GM18520 (cell line): ENCODE measurements around the gene WDFY4.

Source experiments
- ATAC-seq: cut with Tn5 transposase; IDR thresholded peaks from one replicate; pipeline ENCODE4 v1.9.1; 2021; ENCODE audit not compliant: unreplicated experiment

Gene WDFY4

DNA sequence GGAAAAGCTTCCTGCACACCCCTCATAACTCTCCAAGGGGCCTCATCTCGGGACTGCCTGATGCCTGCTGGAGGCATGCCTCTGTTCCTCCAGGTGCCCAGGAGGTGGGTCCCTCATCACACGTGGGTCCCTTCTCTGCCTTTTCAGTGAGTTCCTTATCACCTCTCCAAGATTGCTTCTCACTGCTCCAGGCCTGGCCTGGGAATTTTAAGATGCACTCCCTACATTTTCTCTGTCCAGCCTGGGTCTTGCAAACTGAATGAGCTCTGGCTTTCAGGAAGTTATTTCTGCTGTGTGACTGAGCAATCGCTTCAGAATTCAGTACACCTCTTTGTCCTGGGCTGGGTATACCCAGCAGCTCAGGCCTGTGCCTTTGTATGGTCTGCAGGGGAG is 211.1 kb downstream of the WDFY4 start:
- ATAC-seq: no peak

DNA sequence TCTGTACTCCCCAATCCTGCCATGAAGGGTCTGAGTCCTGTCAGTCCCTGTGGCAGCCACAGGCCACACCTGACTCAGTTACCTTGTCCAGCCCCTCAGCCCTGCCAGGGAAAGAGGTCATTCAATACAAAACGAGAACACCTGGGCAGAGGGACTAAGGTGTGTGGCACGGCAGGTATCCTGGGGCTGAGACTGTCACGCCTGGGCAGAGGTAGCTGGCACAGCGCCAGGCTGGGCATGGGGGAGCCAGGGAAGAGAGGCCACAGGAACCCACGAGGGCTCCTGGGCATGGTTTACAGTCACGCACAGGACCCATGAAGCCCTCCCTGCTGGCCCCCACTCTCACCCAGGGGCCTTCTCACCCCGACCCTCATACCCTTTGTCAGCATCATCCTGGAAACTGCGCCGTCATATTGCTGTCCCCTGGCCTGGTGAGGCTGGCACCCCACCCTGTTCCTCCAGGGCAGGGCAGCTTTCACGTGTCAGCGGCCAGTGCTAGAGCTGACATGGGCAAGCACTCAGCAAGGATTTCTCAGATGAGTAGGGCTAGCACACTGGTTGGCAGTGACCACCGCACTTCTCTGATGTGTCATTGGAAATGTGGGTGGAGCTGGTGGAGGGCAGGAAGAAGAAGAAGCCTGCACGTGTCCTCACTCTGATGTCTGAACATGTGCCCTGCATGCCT is 212.2 kb downstream of the WDFY4 start:
- no peak for ATAC-seq

- ATAC-seq: no peak
Observed at GRCh38 chr10:48897441-48897790, 212.7 kb downstream of the WDFY4 start.

- no peak for ATAC-seq
Observed at GRCh38 chr10:48898426-48898825, 213.8 kb downstream of the WDFY4 start.

DNA sequence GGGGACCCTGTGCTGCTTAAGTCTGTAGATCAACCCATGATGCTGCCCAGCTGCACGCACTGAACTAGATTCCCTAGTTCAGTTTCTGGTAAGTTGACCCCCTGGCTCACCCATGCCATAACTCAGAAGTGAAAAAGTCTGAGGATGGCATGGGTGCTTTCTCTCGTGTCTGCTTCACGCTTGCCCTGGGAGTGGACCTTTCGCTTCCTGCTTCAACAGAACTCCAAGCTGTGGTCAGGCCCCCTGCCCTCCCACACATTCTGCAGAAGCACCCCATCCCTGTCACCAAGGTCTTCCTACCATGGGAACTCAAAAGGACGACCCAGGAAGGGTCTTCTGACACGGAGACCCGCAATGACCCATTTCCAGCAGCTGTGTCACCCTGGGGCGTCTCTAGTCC is 215.1 kb downstream of the WDFY4 start:
- ATAC-seq: no peak

- no peak for ATAC-seq
Observed at GRCh38 chr10:48900371-48900801, 215.7 kb downstream of the WDFY4 start.

DNA sequence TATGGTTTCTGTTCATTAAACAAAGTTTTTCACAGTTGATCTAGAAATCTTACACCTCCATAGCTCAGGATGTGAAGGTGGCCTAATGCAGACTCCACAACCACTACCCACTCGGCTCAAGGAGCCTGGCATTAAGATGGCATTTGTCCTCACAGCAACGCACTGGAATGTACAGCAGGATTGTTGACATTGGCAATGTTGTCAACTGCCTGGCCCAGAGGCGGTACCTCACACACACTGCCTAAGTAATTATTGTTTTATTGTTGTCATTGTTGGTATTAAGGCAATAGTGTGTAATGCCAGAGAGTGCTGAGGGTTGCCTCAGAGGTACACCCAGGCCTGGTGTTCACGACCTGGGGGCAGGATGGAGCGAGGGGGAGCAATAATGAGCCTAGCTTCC is 216.6 kb downstream of the WDFY4 start:
- no peak for ATAC-seq

GRCh38 chr10:48902096-48902495 is 217.4 kb downstream of the WDFY4 start:
- ATAC-seq: no peak

GRCh38 chr10:48903151-48903550 is 218.5 kb downstream of the WDFY4 start:
- no peak for ATAC-seq

GRCh38 chr10:48904861-48905260 is 220.2 kb downstream of the WDFY4 start:
- no peak for ATAC-seq

GRCh38 chr10:48905311-48905710 is 220.6 kb downstream of the WDFY4 start:
- ATAC-seq: no peak

- ATAC-seq: no peak
Observed at GRCh38 chr10:48906841-48907240, 222.2 kb downstream of the WDFY4 start.

DNA sequence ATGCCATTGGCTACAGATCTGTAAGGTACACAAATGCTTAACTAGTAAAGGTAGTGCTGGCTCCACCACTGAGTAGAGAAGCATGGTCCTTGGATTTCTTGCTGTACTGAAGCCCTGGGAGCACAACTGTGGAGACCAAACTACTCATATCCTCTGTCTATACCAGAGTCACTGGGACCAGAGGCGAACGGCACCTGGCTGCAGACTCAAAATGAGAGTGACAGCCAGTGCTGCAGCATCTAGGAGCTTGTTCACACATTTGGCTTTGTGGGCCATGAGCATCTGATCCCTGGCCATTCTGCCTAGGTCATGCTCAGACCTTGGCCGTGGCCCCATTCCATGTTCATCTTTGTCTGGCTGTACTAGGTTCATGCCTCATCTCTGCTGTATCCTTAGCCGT is 223.1 kb downstream of the WDFY4 start:
- no peak for ATAC-seq

GRCh38 chr10:48910548-48910947 is 225.9 kb downstream of the WDFY4 start:
- ATAC-seq: no peak

DNA sequence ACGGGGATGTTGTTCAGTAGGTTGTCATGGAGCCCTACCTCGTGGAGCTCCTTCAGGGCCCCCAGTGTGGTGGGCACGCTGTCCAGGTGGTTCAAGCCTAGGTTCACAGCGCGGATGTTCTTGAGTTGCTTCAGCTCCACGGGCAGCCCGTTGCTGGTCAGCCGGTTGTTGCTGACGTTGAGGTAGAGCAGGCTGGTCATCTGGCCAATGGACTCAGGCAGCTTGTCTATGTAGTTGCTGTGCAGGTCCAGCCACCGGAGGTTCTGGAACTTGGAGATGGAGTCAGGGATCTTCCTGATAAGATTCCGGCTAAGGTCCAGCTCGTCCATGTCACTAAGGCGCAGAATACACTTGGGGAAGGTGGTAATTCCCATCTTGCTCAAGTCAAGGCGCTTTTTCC is 229.0 kb downstream of the WDFY4 start:
- no peak for ATAC-seq

DNA sequence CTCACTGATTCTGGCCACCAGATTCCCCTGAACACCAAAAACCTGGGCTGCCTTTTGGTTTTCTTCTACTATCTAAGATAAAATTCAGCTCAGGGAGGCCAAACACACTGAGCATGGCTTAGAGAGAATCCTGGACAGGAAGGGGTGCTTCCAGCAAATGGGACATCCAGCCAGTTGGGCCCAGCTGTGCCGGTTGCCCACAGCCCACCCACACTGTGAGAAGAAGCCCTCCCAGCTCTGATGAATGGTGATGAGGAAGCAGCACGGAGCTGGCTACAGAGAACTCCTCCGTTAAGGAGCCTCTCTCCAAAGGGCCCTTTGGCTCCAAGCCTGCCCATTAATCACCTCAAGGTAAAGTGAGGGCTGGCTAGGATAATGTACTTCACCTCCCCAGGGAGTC is 239.1 kb downstream of the WDFY4 start:
- ATAC-seq: no peak

DNA sequence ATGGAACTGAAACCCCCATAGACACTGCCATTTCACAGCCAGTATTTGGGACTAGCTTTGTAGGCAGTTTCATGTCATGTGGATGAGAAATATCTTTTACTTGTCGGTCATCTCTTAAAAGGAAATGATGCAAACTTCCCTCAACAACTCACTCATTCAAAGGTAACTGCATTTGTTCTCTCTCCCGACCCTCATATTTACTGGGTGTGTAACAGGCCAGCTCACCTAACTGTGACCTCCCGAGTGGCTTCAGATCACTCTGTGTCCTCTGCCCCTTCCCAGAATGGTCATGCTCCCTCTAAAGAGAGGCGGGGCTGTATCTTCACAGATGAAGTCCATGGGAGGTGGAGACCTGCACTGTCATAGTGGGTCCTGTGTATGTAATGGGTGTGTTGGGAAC is 240.3 kb downstream of the WDFY4 start:
- no peak for ATAC-seq

DNA sequence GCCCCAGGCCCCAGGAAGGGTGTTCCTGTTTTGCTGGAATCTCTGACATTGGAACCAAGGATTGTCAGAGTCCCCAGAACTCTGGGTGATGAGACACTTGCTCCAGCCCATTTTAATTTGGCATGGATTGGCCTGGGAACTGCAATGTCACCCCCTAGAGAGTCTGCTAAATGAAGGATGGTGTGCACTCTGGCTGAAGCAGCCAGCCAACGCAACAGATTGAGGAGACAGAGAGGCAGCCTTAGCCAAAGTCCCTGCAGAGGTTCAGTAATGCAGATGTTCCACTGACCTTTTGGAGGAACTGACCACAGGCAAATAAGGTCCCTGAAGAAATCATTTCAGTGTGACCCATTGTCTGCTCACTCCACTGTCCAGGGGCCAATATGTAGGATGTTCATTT is 241.6 kb downstream of the WDFY4 start:
- no peak for ATAC-seq

DNA sequence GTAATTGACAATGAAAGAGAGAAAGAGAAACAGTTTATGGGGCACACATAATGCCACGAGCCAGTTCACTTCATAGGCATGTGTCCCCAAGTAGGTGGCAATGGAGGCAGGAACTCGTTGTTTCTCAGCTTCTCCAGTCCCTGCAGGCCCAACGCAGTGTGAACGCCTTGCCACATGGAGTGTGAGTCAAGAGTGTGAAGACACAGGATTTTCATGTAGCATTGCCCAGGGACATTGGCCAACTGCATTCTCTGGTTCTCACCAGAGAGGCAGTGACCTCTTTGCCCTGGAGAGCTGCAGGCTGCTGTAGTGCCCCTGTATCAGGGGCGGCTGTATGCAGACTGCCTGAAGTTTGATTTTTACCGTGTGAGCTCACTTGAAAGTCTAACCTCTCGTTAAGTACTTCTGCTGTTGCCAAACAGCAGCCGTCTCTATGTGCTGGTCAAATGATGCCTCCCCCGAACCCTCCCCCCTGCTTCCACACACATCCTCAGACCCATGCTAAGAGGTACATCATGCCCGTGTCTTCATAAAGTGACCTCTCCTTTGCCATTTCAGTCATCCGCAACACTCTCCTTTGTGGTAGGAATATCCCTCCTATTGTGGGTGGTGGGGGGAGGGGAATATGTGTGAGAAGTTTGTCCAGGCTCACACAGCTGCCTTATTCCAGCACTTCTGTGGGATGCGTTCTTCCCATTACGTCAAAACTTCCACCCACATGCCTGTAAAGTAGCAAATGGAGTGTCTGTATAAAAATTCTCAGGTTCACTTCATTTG is 242.3 kb downstream of the WDFY4 start:
- ATAC-seq: no peak

- ATAC-seq: no peak
Observed at GRCh38 chr10:48929413-48929990, 244.8 kb downstream of the WDFY4 start.

GRCh38 chr10:48931188-48931587 is 246.5 kb downstream of the WDFY4 start:
- no peak for ATAC-seq
